ENCODE measurements around the gene RETREG3. TPM values are rescaled to one million over a fixed set of nuclear protein-coding genes. Genes with fewer than 3 reads are reported as not detected.

Gene RETREG3, protein sequence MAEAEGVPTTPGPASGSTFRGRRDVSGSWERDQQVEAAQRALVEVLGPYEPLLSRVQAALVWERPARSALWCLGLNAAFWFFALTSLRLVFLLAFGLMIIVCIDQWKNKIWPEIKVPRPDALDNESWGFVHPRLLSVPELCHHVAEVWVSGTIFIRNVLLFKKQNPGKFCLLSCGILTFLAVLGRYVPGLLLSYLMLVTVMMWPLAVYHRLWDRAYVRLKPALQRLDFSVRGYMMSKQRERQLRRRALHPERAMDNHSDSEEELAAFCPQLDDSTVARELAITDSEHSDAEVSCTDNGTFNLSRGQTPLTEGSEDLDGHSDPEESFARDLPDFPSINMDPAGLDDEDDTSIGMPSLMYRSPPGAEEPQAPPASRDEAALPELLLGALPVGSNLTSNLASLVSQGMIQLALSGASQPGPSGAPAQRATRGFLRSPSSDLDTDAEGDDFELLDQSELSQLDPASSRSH
- total RNA-seq (47.7 and 56.4 TPM in 2 replicates), polyA plus RNA-seq (46.9 and 48.0 TPM in 2 replicates)

GRCh38 chr17:42609182-42609813 lies at the start of gene RETREG3, which contains the start of gene TUBG1:
Gene RETREG3, minus strand, starts transcription at chr17:42609374. Its CDS starts 50 bp downstream, at chr17:42609324.
Gene TUBG1, plus strand, starts transcription at chr17:42609683. Its CDS starts 55 bp downstream, at chr17:42609738.
- Histone ChIP-seq H3K9me3 (ENCODE audit: low read depth) (no peaks in the 10 kb centered on the region), H3K4me3 (peak within 1 kb of the TSS; percentile 97), H3K27me3 (no peaks in the 10 kb centered on the region), H3K4me1 (ENCODE audit: low read depth) (peaks cover 17% of the 10 kb centered on the region), H3K36me3 (peaks cover 18% of the 10 kb centered on the region), H3K27ac (peak within 1 kb of the TSS; percentile 98)
- TF ChIP-seq, protein P1, sequence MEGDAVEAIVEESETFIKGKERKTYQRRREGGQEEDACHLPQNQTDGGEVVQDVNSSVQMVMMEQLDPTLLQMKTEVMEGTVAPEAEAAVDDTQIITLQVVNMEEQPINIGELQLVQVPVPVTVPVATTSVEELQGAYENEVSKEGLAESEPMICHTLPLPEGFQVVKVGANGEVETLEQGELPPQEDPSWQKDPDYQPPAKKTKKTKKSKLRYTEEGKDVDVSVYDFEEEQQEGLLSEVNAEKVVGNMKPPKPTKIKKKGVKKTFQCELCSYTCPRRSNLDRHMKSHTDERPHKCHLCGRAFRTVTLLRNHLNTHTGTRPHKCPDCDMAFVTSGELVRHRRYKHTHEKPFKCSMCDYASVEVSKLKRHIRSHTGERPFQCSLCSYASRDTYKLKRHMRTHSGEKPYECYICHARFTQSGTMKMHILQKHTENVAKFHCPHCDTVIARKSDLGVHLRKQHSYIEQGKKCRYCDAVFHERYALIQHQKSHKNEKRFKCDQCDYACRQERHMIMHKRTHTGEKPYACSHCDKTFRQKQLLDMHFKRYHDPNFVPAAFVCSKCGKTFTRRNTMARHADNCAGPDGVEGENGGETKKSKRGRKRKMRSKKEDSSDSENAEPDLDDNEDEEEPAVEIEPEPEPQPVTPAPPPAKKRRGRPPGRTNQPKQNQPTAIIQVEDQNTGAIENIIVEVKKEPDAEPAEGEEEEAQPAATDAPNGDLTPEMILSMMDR (IDR thresholded peaks at IDR 0.05; ENCODE audit: low read depth, low read length) = peak; percentile 15
- peak; percentile 99 to 100 for DNase-seq (ENCODE audit: low read depth in 1 of 2, low spot score in 1 of 2)

DNA sequence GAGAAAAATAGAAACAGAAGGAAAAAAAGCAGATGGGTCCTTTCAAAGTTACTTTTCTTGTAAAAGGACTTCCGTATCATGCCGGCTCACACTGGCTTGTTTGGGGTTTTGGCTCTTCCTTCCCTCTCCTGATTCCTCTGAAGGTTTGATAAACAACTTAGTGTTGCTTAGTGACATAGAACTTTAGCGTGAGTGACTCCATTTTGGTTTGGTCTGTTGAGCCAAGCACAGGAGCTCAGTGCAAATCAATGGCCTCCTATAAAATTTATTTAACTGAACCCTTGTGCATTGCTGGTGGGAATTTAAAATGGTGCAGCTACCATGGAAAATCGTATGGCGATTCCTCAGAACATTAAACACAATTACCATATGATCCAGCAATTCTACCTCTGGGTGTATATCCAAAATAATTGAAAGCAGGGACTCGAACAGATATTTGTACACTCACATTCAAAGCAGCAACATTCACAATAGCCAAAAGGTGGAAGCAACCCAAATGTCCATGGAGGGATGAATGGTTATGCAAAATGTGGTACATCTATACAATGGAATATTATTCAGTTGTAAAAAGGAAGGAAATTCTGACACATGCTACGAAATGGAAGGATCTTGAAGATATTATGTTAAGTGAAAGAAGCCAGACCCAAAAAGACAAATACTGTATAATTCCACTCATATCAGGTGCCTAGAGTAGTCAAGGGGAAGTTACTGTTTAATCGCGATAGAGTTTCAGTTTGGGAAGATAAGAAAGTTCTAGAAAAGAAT lies 48.8 kb upstream of the RETREG3 start:
- TF ChIP-seq, protein P1 (IDR thresholded peaks at IDR 0.05; ENCODE audit: low read depth, low read length) = no peak
- peaks cover 4% of the 10 kb centered on the region for H3K36me3 ChIP-seq
- no peak for DNase-seq (ENCODE audit: low read depth in 1 of 2, low spot score in 1 of 2)

GRCh38 chr17:42655528-42655927 lies 46.4 kb upstream of the RETREG3 start:
- DNase-seq (ENCODE audit: low read depth in 1 of 2, low spot score in 1 of 2) = peak in 1 of 2 donors; percentile 11
- TF ChIP-seq, protein P1 (IDR thresholded peaks at IDR 0.05; ENCODE audit: low read depth, low read length) = no peak
- no peaks in the 10 kb centered on the region for H3K27me3 ChIP-seq

More for the DNA sequence above, 48.8 kb upstream of the RETREG3 start:
- H3K27me3 ChIP-seq = no peaks in the 10 kb centered on the region
- H3K9me3 ChIP-seq (ENCODE audit: low read depth) = no peaks in the 10 kb centered on the region
- H3K27ac ChIP-seq = no peak overlapping the region
- peaks cover 7% of the 10 kb centered on the region for H3K4me1 ChIP-seq (ENCODE audit: low read depth)
- H3K4me3 ChIP-seq = no peak overlapping the region

DNA sequence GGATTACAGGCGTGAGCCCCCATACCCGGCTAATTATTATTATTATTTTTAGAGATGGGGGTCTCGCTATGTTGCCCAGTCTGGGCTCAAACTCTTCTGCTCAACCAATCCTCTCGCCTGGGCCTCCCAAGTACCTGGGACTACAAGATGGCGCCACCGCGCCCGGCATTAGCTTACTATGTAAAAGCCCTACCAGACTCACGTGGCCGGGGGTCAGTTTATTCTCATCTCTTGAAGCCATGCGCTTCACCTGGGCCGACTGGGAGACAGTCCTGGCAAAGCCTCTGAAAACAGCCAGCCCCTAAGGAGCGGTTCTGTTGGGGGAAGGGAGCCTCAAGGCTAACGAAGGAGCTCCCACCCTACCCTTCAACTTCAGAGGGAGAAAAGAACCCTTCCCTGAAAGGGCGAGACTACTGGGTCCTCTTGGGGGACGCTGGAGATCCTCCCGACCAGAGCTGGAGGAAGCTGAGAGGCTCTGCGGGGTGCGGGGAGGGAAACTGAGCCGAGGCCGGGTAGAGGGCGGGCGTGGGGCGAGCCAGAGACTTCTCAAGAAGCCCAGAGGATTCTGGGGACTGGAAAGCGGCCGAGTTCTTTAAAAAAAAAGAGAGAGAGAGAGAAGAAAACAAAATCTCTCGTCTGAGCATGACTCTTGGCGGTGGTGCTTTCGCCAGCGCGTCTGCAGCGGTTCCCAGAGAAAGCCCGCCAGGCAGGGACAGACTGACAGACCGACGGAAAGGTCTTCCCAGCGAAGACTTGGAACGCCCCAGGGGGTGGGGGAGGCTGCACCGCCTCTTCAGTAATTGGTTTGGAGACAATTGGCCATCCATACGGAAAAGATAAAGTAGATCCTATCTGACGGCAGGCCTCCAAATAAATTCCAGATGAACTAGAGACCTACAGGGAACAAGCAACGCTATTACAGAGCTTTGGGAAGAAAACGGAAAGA lies 44.3 kb upstream of the RETREG3 start:
- Histone ChIP-seq H3K36me3 (no peaks in the 10 kb centered on the region), H3K4me3 (no peak overlapping the region), H3K27me3 (no peaks in the 10 kb centered on the region), H3K4me1 (ENCODE audit: low read depth) (peaks cover 7% of the 10 kb centered on the region), H3K27ac (no peak overlapping the region), H3K9me3 (ENCODE audit: low read depth) (no peaks in the 10 kb centered on the region)
- peak in 1 of 2 donors; percentile 87 for DNase-seq (ENCODE audit: low read depth in 1 of 2, low spot score in 1 of 2)
- TF ChIP-seq, protein P1 (IDR thresholded peaks at IDR 0.05; ENCODE audit: low read depth, low read length) = no peak

More at GRCh38 chr17:42655528-42655927, 46.4 kb upstream of the RETREG3 start:
- no peak overlapping the region for H3K4me3 ChIP-seq
- H3K4me1 ChIP-seq (ENCODE audit: low read depth) = peaks cover 7% of the 10 kb centered on the region
- H3K36me3 ChIP-seq = no peaks in the 10 kb centered on the region
- no peaks in the 10 kb centered on the region for H3K9me3 ChIP-seq (ENCODE audit: low read depth)
- H3K27ac ChIP-seq = no peak overlapping the region

Data from cardiac muscle cell (in vitro differentiated cells and primary cell).